ENCODE results near the gene GPC5.
"Not testable (repeated sequence)": the region's sequence is repeated elsewhere in the genome, so short reads cannot be mapped to it uniquely, and the experiment has no call there.

GPC5 gene

DNA sequence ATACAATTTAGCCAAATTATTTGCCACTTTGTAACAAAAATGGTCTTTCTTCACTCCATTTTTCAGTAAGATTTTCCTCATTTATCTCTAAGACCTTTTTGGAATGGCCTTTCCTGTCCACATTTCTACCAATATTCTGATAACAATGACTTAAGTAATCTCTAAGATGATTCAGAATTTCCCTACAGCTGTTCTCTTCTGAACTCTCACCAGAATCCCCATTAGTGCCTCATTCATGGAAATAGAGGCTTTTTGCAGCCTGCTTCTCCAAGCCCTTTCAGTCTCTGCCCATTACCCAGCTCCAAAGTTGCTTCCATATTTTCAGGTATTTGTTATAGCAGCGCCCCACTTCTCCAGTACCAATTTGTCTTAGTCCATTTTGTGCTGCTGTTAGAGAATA lies 867.0 kb downstream of the GPC5 start:
- DNase-seq (ENCODE audit: low read depth) = no peak

DNA sequence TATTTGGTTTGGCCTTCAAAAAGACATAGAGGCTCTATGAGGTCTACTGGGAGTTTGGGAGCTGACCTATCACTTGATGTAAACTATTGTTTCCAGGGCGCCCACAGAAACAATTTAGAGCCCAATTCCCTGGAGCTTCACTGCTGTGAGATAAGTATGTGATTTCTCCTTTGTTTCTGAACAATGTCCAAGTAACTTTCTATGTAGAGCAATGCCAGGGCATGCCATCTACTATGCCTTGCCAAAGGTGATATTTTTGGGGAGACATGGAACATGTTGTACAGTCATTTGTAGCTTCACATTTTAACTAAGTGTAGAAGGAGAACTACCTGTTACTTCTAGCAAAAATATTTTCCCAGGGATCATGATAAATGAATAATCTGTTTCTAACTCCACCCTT lies 872.6 kb downstream of the GPC5 start:
- no peak for DNase-seq (ENCODE audit: low read depth)

DNA sequence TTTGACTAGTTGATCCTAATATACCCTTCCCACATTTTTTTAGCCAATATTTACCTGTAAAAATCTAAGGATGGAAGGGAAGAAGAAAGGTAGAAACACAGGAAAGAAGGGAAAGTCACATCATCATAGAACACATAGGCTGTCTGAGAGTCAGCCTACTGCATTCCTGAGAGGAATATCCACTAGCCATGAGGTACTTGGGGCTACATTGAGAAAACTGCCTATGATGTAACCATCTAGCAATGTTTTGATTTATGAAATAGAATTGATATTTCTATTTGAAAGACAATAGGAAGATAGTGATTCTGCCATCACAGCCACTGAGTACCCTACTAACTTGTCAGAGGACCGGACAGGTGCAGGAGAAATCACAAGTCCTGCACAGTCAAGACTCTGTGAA lies 873.8 kb downstream of the GPC5 start:
- DNase-seq (ENCODE audit: low read depth) = no peak

- DNase-seq (ENCODE audit: low read depth) = not testable (repeated sequence)
These were observed 882.6 kb downstream of the GPC5 start for GRCh38 chr13:92280986-92281385.

DNA sequence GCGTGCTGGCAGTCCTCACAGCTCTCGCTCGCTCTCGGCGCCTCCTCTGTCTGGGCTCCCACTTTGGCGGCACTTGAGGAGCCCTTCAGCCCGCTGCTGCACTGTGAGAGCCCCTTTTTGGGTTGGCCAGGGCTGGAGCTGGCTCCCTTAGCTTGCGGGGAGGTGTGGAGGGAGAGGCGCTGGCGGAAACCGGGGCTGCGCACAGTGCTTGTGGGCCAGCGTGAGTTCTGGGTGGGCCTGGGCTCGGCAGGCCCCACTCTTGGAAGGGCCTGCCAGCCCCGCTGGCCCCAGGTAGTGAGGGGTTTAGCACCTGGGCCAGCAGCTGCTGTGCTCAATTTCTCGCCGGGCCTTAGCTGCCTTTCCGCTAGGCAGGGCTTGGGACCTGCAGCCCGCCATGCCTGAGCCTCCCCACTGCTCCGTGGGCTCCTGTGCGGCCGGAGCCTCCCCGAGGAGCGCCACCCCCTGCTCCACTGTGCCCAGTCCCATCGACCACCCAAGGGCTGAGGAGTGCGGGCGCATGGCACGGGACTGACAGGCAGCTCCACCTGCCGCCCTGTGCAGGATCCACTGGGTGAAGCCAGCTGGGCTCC lies 892.4 kb downstream of the GPC5 start:
- DNase-seq (ENCODE audit: low read depth) = not testable (repeated sequence)

- DNase-seq (ENCODE audit: low read depth) = not testable (repeated sequence)
These were observed 896.1 kb downstream of the GPC5 start for GRCh38 chr13:92294533-92294932.

- not testable (repeated sequence) for DNase-seq (ENCODE audit: low read depth)
These were observed 897.8 kb downstream of the GPC5 start for GRCh38 chr13:92296154-92296671.

GRCh38 chr13:92297971-92298942 lies 899.8 kb downstream of the GPC5 start:
- no peak for DNase-seq (ENCODE audit: low read depth)

DNA sequence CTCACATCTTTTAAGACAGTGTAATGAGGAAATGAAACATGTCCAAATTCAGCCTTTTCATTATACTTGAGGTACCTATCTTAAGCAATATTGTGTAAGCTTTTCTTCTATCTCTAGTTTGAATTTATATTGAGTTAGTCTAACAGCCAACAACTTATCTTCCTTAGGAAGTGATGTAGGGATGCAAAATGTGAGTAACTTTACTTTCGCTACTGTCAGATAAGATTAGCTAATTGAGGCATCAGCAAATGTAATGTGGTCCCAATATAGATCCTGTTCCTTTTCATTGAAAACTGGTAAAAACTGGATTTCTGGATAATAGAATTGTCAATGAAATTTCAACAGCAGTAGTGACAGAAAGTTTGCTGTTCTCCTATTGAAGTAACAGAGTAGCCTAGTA lies 902.2 kb downstream of the GPC5 start:
- no peak for DNase-seq (ENCODE audit: low read depth)

GRCh38 chr13:92303428-92303827 lies 905.0 kb downstream of the GPC5 start:
- DNase-seq (ENCODE audit: low read depth) = no peak

DNA sequence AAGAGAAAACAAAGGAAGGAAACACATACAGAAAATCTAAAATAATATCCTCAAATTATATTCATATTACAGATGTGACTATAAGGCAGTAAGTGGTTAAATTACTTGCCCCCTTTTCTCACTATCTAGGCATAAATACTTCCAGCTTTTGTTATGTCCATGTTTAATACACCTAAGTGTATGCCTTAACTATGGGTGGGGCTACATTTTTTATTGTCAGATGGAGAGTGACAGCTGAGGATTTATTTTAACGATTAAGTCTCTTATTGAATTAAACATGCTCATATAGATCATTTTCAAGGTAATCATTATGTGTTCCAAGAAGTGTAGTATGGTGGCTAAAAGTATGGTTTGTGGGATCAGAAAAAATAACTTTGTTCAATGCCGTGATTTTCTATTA lies 909.3 kb downstream of the GPC5 start:
- DNase-seq (ENCODE audit: low read depth) = no peak

- DNase-seq (ENCODE audit: low read depth) = no peak
These were observed 914.4 kb downstream of the GPC5 start for GRCh38 chr13:92312823-92313222.

DNA sequence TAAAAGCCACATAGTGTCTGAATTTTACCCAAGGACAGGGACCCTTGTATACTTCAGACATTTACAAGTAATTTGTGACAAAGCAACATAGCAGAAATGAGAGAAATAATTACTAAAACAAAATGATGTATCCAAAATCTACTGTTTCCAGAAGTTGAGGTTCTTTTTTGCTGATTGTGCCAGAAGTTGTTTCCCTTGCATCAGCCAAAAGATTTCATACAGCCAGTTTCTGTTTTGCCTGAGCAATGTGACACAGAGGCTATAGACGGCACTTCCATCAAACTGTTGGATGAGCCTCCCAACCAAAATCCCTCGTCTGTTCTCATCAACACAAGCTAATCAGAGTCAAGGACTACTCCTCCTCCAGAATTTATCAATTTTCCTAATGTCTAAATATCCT lies 915.0 kb downstream of the GPC5 start:
- no peak for DNase-seq (ENCODE audit: low read depth)

DNA sequence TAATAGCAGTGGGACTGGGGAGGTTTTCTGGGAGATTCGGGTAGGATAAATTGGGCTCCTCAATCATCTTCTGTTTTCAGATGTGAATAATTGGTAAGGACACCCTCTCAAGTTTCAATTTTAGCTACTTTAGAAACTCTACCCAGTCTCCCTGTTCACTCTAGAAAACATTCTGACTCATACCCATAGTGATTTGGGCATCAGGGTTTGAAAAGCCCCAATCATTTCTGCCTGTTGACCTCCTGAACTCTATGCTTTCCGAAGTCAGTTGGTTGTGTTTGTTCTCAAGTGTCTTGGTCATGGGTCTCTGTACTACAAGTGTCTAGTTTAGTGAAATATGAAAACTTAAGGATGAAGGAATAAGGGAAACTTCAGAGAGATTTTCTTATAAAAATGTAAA lies 916.8 kb downstream of the GPC5 start:
- DNase-seq (ENCODE audit: low read depth) = no peak

- DNase-seq (ENCODE audit: low read depth) = no peak
These were observed 917.6 kb downstream of the GPC5 start for GRCh38 chr13:92316030-92316429.

DNA sequence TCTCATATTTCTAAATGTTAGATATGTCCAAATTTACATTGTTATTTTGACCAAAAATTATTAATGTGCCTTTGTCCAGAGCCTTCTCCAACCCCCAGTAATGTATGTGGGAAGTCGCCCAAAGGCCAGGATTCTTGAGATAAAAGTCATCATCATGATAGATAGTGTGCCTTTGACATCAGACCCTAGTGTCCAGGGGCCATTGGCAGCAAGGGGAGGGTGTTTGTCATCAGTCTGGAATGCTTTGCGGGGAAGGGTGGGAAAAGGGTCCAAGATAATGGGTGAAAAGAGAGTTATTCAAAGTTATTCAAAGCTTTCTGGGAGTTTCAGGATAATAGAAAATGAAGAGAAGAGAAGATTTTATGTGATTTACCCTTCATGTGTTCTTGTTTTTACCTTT lies 918.6 kb downstream of the GPC5 start:
- peak; percentile 14 for DNase-seq (ENCODE audit: low read depth)

GRCh38 chr13:92320323-92320722 lies 921.9 kb downstream of the GPC5 start:
- no peak for DNase-seq (ENCODE audit: low read depth)

GRCh38 chr13:92321174-92321573 lies 922.8 kb downstream of the GPC5 start:
- no peak for DNase-seq (ENCODE audit: low read depth)

DNA sequence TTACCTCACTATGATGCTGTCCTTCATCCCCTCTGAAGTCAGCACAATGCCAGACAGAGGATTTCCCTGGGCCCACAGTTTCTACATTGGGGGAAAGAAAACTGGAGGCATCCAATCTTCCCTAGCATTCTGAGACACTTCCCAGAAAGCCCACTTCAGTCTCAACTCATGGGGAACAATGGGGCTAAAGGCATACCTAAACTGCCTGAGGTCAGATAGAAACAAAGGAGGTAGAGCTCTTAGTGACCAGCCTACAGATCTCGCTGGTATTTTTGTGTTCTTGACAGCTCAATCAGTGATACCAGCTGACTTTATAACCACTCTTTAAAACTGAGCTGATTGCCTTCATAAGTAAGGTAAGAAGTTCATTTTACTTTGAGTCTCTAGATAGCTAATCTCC lies 947.2 kb downstream of the GPC5 start:
- no peak for DNase-seq (ENCODE audit: low read depth)

GRCh38 chr13:92346046-92346445 lies 947.6 kb downstream of the GPC5 start:
- no peak for DNase-seq (ENCODE audit: low read depth)

- DNase-seq (ENCODE audit: low read depth) = peak; percentile 20
These were observed 956.2 kb downstream of the GPC5 start for GRCh38 chr13:92354583-92354982.

DNA sequence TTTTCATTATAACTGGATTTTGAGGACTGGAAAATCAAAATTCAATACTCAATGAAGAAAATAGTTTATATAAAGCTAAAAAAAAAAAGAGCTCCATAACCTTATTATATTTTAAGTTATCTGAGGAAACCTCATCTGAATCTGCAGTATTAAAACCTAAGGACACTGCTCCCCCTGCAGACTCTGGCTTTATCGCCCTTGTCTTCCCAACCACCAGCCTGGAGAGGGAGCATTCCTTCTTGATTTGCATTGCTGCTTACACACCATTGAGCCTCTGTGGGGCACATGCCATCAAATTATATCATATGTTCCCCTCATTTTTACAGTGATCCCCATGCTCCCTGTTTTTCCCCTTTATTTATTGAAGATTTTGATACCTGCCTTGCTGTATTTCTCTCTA lies 956.8 kb downstream of the GPC5 start:
- peak; percentile 6 for DNase-seq (ENCODE audit: low read depth)

GRCh38 chr13:92362717-92363116 lies 964.3 kb downstream of the GPC5 start:
- no peak for DNase-seq (ENCODE audit: low read depth)
